ENCODE data around the gene ACTR2.
"Not testable (repeated sequence)": the region's sequence is repeated elsewhere in the genome, so short reads cannot be mapped to it uniquely, and the experiment has no call there.

Gene ACTR2

DNA sequence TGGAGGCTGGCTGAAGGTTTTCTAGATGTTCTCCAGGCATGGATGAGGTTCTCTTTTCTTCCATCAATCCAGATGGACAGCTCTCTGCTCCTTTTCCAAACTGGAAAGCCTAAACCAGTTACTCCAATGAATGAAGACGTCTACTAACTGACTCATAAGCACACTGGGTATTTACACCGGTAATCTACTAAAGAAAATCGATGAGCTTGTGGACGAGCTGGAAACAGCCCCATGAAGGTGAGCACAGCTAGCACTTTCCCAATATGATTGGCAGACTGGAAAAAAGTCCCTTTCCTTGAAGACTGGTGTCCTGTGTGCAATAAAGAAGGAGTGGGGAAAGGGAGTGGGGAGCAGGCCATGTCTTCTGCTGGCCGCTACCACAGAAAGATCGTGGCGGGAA is 84.0 kb downstream of the ACTR2 start:
- no peaks in the 10 kb centered on the region for H3K9me3 Mint-ChIP-seq
- no peak overlapping the region for H3K27ac Mint-ChIP-seq
- H3K27me3 Mint-ChIP-seq = no peaks in the 10 kb centered on the region
- H3K36me3 Mint-ChIP-seq = peaks cover 5% of the 10 kb centered on the region
- H3K4me1 Mint-ChIP-seq = peaks cover 4% of the 10 kb centered on the region
- H3K4me3 Mint-ChIP-seq = no peak overlapping the region

DNA sequence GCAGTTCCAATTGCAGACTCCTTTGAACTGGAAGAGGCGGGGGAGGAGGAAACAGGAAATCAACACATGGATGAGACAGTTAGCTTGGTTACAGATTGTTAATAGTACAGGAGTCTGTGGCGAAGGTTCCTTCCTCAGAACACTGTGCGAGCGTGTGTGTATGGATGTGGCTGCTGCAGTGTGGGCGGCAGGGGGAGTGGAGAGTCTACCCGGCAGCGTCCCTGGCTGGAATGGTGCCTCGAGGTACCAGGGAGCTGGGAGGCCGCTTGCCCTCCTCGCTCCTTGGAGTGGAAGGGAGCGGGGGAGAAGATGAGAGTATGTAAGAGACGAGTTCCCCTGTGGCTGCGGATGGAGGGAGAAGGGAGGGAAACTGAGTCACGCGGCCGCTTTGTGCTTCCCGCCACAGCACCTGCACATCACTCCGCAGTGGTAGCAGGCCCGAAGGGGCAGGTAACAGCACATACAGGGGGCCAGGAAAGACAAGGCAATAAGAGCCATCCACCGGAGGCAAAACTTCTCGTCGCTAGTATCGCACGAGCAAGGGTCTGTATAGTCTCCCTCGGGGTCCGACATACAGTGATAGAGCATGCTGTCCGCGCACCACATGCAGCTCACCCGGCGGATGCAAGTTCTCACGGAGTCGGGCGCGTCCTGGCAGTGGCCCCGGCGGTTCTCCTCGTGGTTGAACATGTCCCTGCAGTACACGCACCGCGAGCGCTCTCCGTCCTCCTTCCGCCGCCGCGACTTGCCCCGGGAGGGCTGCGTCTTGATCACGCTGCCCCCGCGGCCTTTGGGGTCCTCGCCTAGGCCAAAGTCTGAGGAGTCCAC is 85.7 kb downstream of the ACTR2 start:
- H3K36me3 Mint-ChIP-seq = peaks cover 5% of the 10 kb centered on the region
- no peaks in the 10 kb centered on the region for H3K9me3 Mint-ChIP-seq
- no peak overlapping the region for H3K4me3 Mint-ChIP-seq
- no peaks in the 10 kb centered on the region for H3K27me3 Mint-ChIP-seq
- H3K4me1 Mint-ChIP-seq = peaks cover 4% of the 10 kb centered on the region
- no peak overlapping the region for H3K27ac Mint-ChIP-seq

DNA sequence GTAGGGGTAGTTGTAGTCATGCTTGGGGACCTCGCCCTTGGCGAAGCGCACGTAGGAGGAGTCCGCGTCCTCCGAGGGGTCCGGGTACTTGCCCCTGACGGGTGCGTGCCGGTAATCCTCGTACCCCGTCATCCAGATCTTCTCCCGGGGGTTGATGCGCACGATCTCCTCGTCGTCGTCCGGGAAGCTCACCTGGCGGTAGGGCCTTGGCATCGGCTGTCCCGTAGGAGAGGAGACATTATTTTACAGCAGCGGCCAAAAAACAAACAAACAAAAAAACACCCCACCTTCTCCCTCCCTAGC is 86.3 kb downstream of the ACTR2 start:
- H3K27ac Mint-ChIP-seq = no peak overlapping the region
- peaks cover 5% of the 10 kb centered on the region for H3K36me3 Mint-ChIP-seq
- H3K27me3 Mint-ChIP-seq = no peaks in the 10 kb centered on the region
- H3K4me1 Mint-ChIP-seq = peaks cover 4% of the 10 kb centered on the region
- H3K9me3 Mint-ChIP-seq = no peaks in the 10 kb centered on the region
- no peak overlapping the region for H3K4me3 Mint-ChIP-seq

DNA sequence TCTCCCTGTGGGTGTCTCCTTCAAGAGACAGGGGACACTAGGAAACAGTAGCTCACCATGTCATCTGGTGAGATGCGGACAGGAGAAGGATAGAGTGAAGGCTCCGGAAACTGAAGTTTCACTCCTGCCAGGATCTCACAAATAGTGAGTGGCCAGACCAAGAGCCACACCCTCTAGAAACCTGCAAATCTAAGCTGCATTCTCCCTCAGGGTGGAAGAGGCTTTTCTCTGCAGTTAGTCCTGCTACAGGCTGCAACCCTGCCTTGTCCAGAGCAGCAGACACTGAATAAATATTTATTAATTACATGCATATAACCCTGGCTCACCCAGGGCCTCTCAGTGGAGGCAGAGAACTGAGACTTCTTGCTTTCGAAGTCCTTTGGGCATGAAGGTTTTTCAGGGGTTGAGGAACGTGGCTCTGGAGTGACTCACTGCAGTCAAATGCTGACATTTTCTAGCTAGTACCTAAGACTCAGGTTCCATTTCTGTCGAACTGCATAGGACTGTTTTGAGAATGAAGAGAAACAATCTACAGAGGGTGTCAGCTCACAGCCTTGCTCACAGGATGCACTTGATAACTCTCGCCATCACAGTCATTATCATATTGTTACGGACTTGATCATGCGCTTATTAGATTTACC is 87.3 kb downstream of the ACTR2 start:
- H3K9me3 Mint-ChIP-seq = no peaks in the 10 kb centered on the region
- H3K4me3 Mint-ChIP-seq = no peak overlapping the region
- no peak overlapping the region for H3K27ac Mint-ChIP-seq
- H3K27me3 Mint-ChIP-seq = no peaks in the 10 kb centered on the region
- H3K36me3 Mint-ChIP-seq = peaks cover 5% of the 10 kb centered on the region
- H3K4me1 Mint-ChIP-seq = peaks cover 4% of the 10 kb centered on the region

DNA sequence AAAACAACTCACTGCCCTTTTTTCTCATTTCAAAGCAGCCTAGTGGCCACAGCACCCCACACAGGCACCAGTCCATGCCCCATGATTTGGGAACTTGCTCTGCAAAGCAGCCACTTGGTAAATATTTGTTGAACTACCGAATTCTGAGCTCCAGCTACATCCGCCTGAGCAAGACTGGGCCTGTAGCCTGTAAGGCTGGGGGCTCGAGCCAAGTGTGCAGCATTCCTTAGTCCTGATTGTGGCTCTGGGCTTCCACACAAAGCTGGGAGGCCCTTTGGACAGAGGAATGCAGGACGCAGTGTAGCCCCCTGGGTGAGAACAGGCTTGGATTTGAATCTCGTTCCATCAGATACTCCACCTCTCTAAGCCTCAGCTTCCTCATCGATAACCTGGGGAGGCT is 88.4 kb downstream of the ACTR2 start:
- Mint-ChIP-seq H3K4me3 (no peak overlapping the region), H3K27ac (no peak overlapping the region), H3K4me1 (peaks cover 4% of the 10 kb centered on the region), H3K36me3 (peaks cover 5% of the 10 kb centered on the region), H3K9me3 (no peaks in the 10 kb centered on the region), H3K27me3 (no peaks in the 10 kb centered on the region)

DNA sequence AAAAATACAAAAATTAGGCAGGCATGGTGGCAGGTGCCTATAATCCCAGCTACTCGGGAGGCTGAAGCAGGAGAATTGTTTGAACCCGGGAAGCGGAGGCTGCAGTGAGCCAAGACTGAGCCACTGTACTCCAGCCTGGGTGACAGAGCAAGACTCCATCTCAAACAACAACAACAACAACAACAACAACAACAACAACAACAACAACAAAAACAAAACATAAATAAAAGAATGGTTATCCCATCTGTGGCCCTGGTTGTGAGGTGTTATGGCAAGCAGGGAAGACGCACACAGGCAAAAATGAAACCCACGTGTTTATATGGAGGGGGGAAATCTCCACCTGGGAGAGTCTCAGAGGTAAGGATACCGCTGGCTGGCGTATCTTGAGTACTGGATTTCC is 89.7 kb downstream of the ACTR2 start:
- H3K9me3 Mint-ChIP-seq, H3K4me1 Mint-ChIP-seq, H3K27me3 Mint-ChIP-seq, H3K36me3 Mint-ChIP-seq, H3K4me3 Mint-ChIP-seq, H3K27ac Mint-ChIP-seq: not testable (repeated sequence)

DNA sequence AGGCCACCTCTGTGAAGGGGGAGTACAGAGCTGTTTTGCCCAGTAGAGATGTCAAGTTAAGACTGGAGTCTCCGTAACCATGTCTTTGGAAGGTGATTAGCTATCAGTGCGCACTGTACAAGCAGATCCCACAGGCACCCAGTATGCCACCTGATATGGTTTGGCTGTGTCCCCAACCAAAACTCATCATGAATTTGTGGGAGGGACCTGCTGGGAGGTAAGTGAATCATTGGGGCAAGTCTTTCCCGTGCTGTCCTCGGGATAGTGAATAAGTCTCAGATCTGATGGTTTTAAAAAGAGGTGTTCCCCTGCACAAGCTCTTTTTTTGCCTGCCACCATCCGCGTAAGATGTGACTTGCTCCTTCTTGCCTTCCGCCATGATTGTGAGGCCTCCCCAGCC is 90.2 kb downstream of the ACTR2 start:
- Mint-ChIP-seq H3K27ac (no peak overlapping the region), H3K27me3 (no peaks in the 10 kb centered on the region), H3K4me3 (no peak overlapping the region), H3K9me3 (no peaks in the 10 kb centered on the region), H3K36me3 (peaks cover 4% of the 10 kb centered on the region), H3K4me1 (peaks cover 4% of the 10 kb centered on the region)

DNA sequence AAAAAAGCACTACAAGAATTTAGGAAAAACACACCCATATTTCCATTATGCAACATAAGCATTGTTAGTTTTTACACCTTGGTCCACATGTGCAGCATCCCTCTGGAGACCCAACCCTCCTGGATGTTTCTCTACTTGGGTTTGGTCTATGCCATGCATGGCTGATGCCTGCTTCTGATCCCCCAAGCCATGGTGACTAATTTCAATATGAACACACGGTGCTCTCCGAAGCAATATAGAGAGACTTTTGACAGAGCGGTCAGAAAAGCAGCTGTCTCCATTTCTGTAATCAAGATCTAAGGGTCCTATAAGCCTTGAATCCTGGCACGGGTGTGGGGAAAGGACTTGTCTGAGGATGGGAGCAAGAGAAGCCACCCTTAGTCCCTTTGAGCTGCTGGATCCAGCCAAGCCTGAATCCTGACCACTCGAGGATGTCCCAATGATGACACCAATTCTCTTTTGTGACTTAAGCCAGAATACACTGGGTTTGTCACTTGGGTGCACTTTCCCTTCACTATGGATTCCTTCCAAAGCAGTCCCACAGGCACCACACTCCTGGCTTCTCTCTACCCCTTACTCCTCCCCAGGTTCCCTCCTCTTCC is 91.5 kb downstream of the ACTR2 start:
- Mint-ChIP-seq H3K9me3 (no peaks in the 10 kb centered on the region), H3K27me3 (no peaks in the 10 kb centered on the region), H3K27ac (no peak overlapping the region), H3K4me1 (no peaks in the 10 kb centered on the region), H3K36me3 (no peaks in the 10 kb centered on the region), H3K4me3 (no peak overlapping the region)

DNA sequence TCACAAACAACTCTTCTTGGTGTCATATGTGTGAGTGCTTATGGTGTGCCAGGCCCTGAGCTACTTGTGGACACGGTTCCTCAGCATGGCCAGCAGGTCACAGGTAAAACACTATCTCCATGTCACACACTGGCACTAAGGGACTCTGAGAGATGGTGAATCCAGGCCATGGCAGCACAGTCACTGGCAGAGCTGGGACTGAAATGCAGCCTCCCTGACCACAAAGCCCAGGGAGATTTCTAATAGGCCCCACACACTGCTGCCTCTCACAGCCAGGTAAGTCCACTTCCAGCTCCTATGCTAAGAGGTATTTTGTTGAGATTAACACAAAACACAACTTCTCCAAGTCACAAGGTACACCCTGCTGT is 92.0 kb downstream of the ACTR2 start:
- Mint-ChIP-seq H3K9me3 (no peaks in the 10 kb centered on the region), H3K36me3 (no peaks in the 10 kb centered on the region), H3K27me3 (no peaks in the 10 kb centered on the region), H3K4me1 (no peaks in the 10 kb centered on the region), H3K27ac (no peak overlapping the region), H3K4me3 (no peak overlapping the region)

DNA sequence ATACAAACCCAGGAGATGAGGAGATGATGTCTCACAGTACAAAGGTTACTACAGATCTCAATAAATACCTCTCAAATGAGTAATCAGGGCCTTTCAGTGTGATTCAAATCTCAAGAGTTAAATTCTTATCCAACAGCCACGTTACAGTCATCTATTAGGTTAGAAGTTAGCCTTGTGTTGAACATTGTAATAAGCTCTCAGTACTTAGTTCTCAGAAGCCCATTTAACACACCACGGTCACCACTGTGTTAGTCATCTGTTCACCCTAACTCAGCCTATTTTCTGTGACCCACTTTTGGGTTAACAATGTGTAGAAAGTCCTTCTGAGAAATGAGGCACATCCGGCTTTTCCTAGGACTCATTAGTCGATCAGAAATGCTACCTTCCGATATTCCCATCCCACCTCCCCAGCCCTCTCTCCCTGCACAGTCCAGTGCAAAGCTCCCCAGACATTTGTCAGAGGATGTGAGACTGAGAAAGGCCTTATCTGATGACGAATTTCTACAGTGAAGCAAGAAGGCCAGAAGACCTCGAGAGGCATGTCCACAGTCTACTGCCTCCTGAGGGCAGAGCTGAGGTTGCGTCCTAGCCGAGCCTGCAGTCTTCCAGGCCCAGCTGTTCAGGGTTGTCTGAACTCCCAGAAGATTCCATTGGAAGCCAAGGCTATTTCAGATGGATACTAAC is 92.6 kb downstream of the ACTR2 start:
- H3K27me3 Mint-ChIP-seq = no peaks in the 10 kb centered on the region
- H3K36me3 Mint-ChIP-seq = no peaks in the 10 kb centered on the region

More for the DNA sequence above, 92.6 kb downstream of the ACTR2 start:
- Mint-ChIP-seq H3K4me1 (no peaks in the 10 kb centered on the region), H3K9me3 (no peaks in the 10 kb centered on the region), H3K4me3 (no peak overlapping the region), H3K27ac (no peak overlapping the region)
